Liver (tissue), 3 donors: ENCODE measurements around the gene ATP8B3.

Experiments used
- CTCF ChIP-seq: fragments of 150-350 bp; IDR thresholded peaks from 2 replicates; pipeline ENCODE4 v1.5.1; 2017; ENCODE audit warnings: improper control_type of control experiment, low read depth, low read length; ENCODE audit not compliant: missing input control
- JUND ChIP-seq, 2 donors: IDR thresholded peaks; 2 replicates each; pipeline ENCODE4 v1.6.1; 2016; ENCODE audit warnings: antibody characterized with exemption in 2 of 2
- RAD21 ChIP-seq, 2 donors: IDR thresholded peaks; 2 replicates each; pipeline ENCODE4 v1.6.1; 2016; ENCODE audit warnings: antibody characterized with exemption in 2 of 2, mild to moderate bottlenecking in 2 of 2
- donor health status: healthy.
- donor health status: healthy.

- TF ChIP-seq JUND (IDR thresholded peaks at IDR 0.05) (no peak), RAD21 (IDR thresholded peaks at IDR 0.05) (no peak), CTCF (no peak)
Measured at GRCh38 chr19:1742989-1743696, 68.9 kb downstream of the ATP8B3 start.
